ENCODE data around the gene CDKAL1. TPM values are rescaled to one million over a fixed set of nuclear protein-coding genes. Genes with fewer than 3 reads are reported as not detected.
A peak's percentile ranks its signal among the peaks of the same experiment; 100 is the strongest.

CDKAL1 gene
- total RNA-seq, 1 experiment from 2014 or later, result 20.6 TPM

DNA sequence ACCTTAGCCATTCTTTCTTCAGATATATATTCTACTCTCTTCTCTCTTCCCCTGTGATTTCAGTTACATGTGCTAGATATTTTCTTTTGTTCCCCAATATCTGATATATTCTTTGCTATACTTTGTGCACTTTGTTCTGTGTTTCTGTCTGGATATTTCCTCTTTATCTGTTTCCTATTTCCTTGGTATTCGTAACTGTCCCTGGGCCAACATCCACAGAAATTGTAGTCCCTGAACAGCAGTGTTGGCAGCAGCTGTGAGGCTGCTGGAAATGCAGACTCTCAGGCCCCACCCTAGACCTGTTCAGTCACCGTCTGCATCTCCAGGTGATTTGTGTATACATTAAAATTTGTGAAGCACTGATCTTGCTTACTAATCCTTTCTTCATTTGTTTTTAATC is 536.4 kb downstream of the CDKAL1 start:
- Mint-ChIP-seq H3K27ac (peak overlapping the region; percentile 30), H3K4me3 (no peak overlapping the region), H3K27me3 (ENCODE audit: low read depth) (no peaks in the 10 kb centered on the region), H3K9me3 (peaks cover 22% of the 10 kb centered on the region), H3K4me1 (peaks cover 24% of the 10 kb centered on the region), H3K36me3 (peaks cover 15% of the 10 kb centered on the region)
- DNase-seq (ENCODE audit: low spot score), result no peak
- POLR2A ChIA-PET, result no interaction called here
- CTCF ChIA-PET, result no interaction called here
- TF ChIP-seq NFE2L1 (CRISPR knock-in tag; IDR thresholded peaks at IDR 0.05) (no peak), MYBL2 (CRISPR knock-in tag; IDR thresholded peaks at IDR 0.05) (no peak), GABPB1 (CRISPR knock-in tag; IDR thresholded peaks at IDR 0.05) (no peak), ATF1 (CRISPR knock-in tag; IDR thresholded peaks at IDR 0.05) (no peak), JAZF1 (CRISPR knock-in tag; IDR thresholded peaks at IDR 0.05) (no peak)
- TF ChIP-seq, protein P1, sequence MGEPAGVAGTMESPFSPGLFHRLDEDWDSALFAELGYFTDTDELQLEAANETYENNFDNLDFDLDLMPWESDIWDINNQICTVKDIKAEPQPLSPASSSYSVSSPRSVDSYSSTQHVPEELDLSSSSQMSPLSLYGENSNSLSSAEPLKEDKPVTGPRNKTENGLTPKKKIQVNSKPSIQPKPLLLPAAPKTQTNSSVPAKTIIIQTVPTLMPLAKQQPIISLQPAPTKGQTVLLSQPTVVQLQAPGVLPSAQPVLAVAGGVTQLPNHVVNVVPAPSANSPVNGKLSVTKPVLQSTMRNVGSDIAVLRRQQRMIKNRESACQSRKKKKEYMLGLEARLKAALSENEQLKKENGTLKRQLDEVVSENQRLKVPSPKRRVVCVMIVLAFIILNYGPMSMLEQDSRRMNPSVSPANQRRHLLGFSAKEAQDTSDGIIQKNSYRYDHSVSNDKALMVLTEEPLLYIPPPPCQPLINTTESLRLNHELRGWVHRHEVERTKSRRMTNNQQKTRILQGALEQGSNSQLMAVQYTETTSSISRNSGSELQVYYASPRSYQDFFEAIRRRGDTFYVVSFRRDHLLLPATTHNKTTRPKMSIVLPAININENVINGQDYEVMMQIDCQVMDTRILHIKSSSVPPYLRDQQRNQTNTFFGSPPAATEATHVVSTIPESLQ (CRISPR knock-in tag; IDR thresholded peaks at IDR 0.05), result no peak
- TF ChIP-seq, protein P2, sequence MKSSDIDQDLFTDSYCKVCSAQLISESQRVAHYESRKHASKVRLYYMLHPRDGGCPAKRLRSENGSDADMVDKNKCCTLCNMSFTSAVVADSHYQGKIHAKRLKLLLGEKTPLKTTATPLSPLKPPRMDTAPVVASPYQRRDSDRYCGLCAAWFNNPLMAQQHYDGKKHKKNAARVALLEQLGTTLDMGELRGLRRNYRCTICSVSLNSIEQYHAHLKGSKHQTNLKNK (CRISPR knock-in tag; IDR thresholded peaks at IDR 0.05), result no peak
- TF ChIP-seq, protein P3, sequence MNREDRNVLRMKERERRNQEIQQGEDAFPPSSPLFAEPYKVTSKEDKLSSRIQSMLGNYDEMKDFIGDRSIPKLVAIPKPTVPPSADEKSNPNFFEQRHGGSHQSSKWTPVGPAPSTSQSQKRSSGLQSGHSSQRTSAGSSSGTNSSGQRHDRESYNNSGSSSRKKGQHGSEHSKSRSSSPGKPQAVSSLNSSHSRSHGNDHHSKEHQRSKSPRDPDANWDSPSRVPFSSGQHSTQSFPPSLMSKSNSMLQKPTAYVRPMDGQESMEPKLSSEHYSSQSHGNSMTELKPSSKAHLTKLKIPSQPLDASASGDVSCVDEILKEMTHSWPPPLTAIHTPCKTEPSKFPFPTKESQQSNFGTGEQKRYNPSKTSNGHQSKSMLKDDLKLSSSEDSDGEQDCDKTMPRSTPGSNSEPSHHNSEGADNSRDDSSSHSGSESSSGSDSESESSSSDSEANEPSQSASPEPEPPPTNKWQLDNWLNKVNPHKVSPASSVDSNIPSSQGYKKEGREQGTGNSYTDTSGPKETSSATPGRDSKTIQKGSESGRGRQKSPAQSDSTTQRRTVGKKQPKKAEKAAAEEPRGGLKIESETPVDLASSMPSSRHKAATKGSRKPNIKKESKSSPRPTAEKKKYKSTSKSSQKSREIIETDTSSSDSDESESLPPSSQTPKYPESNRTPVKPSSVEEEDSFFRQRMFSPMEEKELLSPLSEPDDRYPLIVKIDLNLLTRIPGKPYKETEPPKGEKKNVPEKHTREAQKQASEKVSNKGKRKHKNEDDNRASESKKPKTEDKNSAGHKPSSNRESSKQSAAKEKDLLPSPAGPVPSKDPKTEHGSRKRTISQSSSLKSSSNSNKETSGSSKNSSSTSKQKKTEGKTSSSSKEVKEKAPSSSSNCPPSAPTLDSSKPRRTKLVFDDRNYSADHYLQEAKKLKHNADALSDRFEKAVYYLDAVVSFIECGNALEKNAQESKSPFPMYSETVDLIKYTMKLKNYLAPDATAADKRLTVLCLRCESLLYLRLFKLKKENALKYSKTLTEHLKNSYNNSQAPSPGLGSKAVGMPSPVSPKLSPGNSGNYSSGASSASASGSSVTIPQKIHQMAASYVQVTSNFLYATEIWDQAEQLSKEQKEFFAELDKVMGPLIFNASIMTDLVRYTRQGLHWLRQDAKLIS (CRISPR knock-in tag; IDR thresholded peaks at IDR 0.05; ENCODE audit: borderline replicate concordance), result no peak
- ATAC-seq, result no peak

DNA sequence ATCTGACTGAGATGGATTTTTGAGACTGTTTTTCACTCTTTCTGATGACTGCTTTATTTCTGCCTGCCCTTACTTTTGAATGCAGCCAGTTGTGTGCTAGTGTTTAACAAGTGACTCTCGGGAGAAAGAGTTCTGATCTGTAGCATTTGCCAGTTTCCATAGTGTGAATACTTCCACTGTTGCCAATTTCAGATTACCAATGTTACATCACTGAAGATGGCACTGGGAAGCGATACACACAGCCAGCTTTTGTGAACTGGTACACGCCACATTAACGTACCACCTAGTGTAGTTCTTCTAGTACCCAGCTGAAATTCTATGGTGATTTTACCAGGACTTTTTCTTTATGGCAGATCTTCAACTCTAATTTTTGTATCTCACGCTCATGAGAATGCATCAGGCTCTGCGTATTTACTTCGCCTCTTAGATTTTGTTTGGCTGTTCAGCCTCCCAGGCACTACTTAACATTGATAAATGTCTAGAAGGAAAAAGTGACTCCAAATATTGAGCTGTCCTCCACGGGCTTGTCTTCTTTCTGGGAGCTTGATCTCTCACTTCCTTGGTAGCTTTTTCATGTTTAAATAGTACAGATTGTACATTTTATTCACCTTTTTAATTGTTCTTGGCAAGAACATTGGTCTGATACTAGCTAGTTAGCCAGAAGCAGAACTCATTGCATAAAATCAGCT is 537.7 kb downstream of the CDKAL1 start:
- Mint-ChIP-seq H3K9me3 (peaks cover 22% of the 10 kb centered on the region), H3K4me1 (peaks cover 24% of the 10 kb centered on the region), H3K4me3 (no peak overlapping the region), H3K27me3 (ENCODE audit: low read depth) (no peaks in the 10 kb centered on the region), H3K36me3 (peaks cover 13% of the 10 kb centered on the region), H3K27ac (peak overlapping the region; percentile 13; the same call in 1 of the 2 replicates)
- CTCF ChIA-PET, result interaction anchor here (0.6 kb wide), 1 partner anchor 321 kb away, joined by 3 read pairs; no protein-coding TSS in a partner anchor
- POLR2A ChIA-PET, result interaction anchor here (0.6 kb wide), 1 partner anchor 279 kb away, joined by 3 read pairs; no protein-coding TSS in a partner anchor
- ATAC-seq (no peak), DNase-seq (ENCODE audit: low spot score) (no peak)
- TF ChIP-seq MYBL2 (CRISPR knock-in tag; IDR thresholded peaks at IDR 0.05) (no peak), PRRX2 (CRISPR knock-in tag; IDR thresholded peaks at IDR 0.05) (no peak), ZNF121 (CRISPR knock-in tag; IDR thresholded peaks at IDR 0.05) (no peak), SMAD4 (CRISPR knock-in tag; IDR thresholded peaks at IDR 0.05) (no peak), KAT7 (CRISPR knock-in tag; IDR thresholded peaks at IDR 0.05; ENCODE audit: borderline replicate concordance) (no peak), GTF2I (CRISPR knock-in tag; conservative IDR thresholded peaks at IDR 0.05) (no peak), FOXP1 (CRISPR knock-in tag; IDR thresholded peaks at IDR 0.05; ENCODE audit: borderline replicate concordance) (no peak), RORB (CRISPR knock-in tag; IDR thresholded peaks at IDR 0.05) (no peak), ZNF232 (CRISPR knock-in tag; IDR thresholded peaks at IDR 0.05) (no peak), NR3C1 (CRISPR knock-in tag; conservative IDR thresholded peaks at IDR 0.05; ENCODE audit: low read depth) (no peak)
- TF ChIP-seq, protein P4, sequence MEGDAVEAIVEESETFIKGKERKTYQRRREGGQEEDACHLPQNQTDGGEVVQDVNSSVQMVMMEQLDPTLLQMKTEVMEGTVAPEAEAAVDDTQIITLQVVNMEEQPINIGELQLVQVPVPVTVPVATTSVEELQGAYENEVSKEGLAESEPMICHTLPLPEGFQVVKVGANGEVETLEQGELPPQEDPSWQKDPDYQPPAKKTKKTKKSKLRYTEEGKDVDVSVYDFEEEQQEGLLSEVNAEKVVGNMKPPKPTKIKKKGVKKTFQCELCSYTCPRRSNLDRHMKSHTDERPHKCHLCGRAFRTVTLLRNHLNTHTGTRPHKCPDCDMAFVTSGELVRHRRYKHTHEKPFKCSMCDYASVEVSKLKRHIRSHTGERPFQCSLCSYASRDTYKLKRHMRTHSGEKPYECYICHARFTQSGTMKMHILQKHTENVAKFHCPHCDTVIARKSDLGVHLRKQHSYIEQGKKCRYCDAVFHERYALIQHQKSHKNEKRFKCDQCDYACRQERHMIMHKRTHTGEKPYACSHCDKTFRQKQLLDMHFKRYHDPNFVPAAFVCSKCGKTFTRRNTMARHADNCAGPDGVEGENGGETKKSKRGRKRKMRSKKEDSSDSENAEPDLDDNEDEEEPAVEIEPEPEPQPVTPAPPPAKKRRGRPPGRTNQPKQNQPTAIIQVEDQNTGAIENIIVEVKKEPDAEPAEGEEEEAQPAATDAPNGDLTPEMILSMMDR (IDR thresholded peaks at IDR 0.05), result no peak
- TF ChIP-seq, protein P3 (CRISPR knock-in tag; IDR thresholded peaks at IDR 0.05; ENCODE audit: borderline replicate concordance), result no peak
- TF ChIP-seq, protein P5, sequence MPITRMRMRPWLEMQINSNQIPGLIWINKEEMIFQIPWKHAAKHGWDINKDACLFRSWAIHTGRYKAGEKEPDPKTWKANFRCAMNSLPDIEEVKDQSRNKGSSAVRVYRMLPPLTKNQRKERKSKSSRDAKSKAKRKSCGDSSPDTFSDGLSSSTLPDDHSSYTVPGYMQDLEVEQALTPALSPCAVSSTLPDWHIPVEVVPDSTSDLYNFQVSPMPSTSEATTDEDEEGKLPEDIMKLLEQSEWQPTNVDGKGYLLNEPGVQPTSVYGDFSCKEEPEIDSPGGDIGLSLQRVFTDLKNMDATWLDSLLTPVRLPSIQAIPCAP (CRISPR knock-in tag; IDR thresholded peaks at IDR 0.05), result no peak
